T-helper 9 cell (primary cell): ENCODE results near the gene SERPINB3.
"Not testable (repeated sequence)": the region's sequence is repeated elsewhere in the genome, so short reads cannot be mapped to it uniquely, and the experiment has no call there.

Source experiments
- DNase-seq: peaks from one replicate; pipeline ENCODE4 v3.0.0-alpha.2; 2020
- total RNA-seq, 2 donors: gene quantifications; one replicate each; lab custom pipeline; 2026; lab: John Stamatoyannopoulos, UW

Gene SERPINB3
- 0 reads per million in 2 donors for total RNA-seq

GRCh38 chr18:63661750-63662149 lies at the start of gene SERPINB3:
Gene SERPINB3 (minus strand): TSS chr18:63661893. CDS start chr18:63661216, 677 bp downstream.
- not testable (repeated sequence) for DNase-seq

- DNase-seq = no peak
Observed at GRCh38 chr18:63708650-63709049, 47.0 kb upstream of the SERPINB3 start.

- no peak for DNase-seq
Observed at GRCh38 chr18:63707816-63708215, 46.1 kb upstream of the SERPINB3 start.

- DNase-seq = no peak
Observed at GRCh38 chr18:63705401-63705800, 43.7 kb upstream of the SERPINB3 start.

GRCh38 chr18:63702660-63703059 lies 41.0 kb upstream of the SERPINB3 start, which contains the start of gene SERPINB11:
Gene SERPINB11 (plus strand): TSS chr18:63702960. CDS start chr18:63710194, 7,234 bp downstream.
- DNase-seq = no peak

GRCh38 chr18:63701952-63702351 lies 40.3 kb upstream of the SERPINB3 start:
- DNase-seq = no peak

GRCh38 chr18:63700501-63700900 lies 38.8 kb upstream of the SERPINB3 start:
- DNase-seq = no peak

GRCh38 chr18:63697097-63697660 lies 35.5 kb upstream of the SERPINB3 start:
- DNase-seq = no peak

- no peak for DNase-seq
Observed at GRCh38 chr18:63689064-63689463, 27.4 kb upstream of the SERPINB3 start.

- DNase-seq = no peak
Observed at GRCh38 chr18:63686871-63687270, 25.2 kb upstream of the SERPINB3 start.

GRCh38 chr18:63684718-63685117 lies 23.0 kb upstream of the SERPINB3 start:
- DNase-seq = no peak

- DNase-seq = no peak
Observed at GRCh38 chr18:63683890-63684289, 22.2 kb upstream of the SERPINB3 start.

GRCh38 chr18:63683152-63683551 lies 21.5 kb upstream of the SERPINB3 start:
- no peak for DNase-seq

- no peak for DNase-seq
Observed at GRCh38 chr18:63681449-63682340, 20.0 kb upstream of the SERPINB3 start.

- DNase-seq = no peak
Observed at GRCh38 chr18:63679820-63680606, 18.3 kb upstream of the SERPINB3 start.

- DNase-seq = no peak
Observed at GRCh38 chr18:63677500-63678225, 16.0 kb upstream of the SERPINB3 start.

GRCh38 chr18:63676526-63677323 lies 15.0 kb upstream of the SERPINB3 start:
- DNase-seq = no peak

- DNase-seq = no peak
Observed at GRCh38 chr18:63664571-63664970, 2.9 kb upstream of the SERPINB3 start.

- DNase-seq = not testable (repeated sequence)
Observed at GRCh38 chr18:63658920-63659319, 2.8 kb downstream of the SERPINB3 start.

- DNase-seq = not testable (repeated sequence)
Observed at GRCh38 chr18:63650271-63650670, 11.4 kb downstream of the SERPINB3 start.

GRCh38 chr18:63648241-63648640 lies 13.5 kb downstream of the SERPINB3 start:
- no peak for DNase-seq

- DNase-seq = no peak
Observed at GRCh38 chr18:63646936-63647335, 14.8 kb downstream of the SERPINB3 start.
